ENCODE data around the gene CELF5. TPM values are rescaled to one million over a fixed set of nuclear protein-coding genes. Genes with fewer than 3 reads are reported as not detected.
"Not testable (repeated sequence)": the region's sequence is repeated elsewhere in the genome, so short reads cannot be mapped to it uniquely, and the experiment has no call there.

Gene CELF5
- total RNA-seq, 4 donors from 2014 or later: not detected

- no peaks in the 10 kb centered on the region for H3K9me3 ChIP-seq
These were observed 22.1 kb upstream of the CELF5 start for GRCh38 chr19:3202346-3202745.

GRCh38 chr19:3202895-3203294 is 21.6 kb upstream of the CELF5 start:
- H3K4me1 ChIP-seq; DNase-seq; H3K27me3 ChIP-seq; H3K9me3 ChIP-seq; intact Hi-C loops (cut with DNase I); H3K27ac ChIP-seq; H3K4me3 ChIP-seq: not testable (repeated sequence)
- WGBS, 2 donors: 90 to 92% methylated on average over 6 of the region's 7 CpGs
- H3K36me3 ChIP-seq: peaks cover 23 to 98% (median 28%) of the 10 kb centered on the region in 3 donors

More at GRCh38 chr19:3202346-3202745, 22.1 kb upstream of the CELF5 start:
- no peak overlapping the region for H3K4me3 ChIP-seq
- 84 to 89% methylated on average over 6 to 9 of the region's 12 CpGs for WGBS, 2 donors
- no peak for TF ChIP-seq POLR2A (IDR thresholded peaks at IDR 0.05)
- TF ChIP-seq CTCF (IDR thresholded peaks at IDR 0.05): no peak
- H3K27ac ChIP-seq: no peak overlapping the region
- peaks cover 23 to 98% (median 23%) of the 10 kb centered on the region in 3 donors for H3K36me3 ChIP-seq
- intact Hi-C loops (cut with DNase I): no loop called here
- no peaks in the 10 kb centered on the region for H3K4me1 ChIP-seq
- no peak for DNase-seq
- no peaks in the 10 kb centered on the region for H3K27me3 ChIP-seq

- Histone ChIP-seq H3K9me3 (no peaks in the 10 kb centered on the region), H3K27ac (no peak overlapping the region), H3K4me3 (no peak overlapping the region), H3K36me3 (peaks cover 23 to 98% (median 35%) of the 10 kb centered on the region in 3 donors), H3K27me3 (no peaks in the 10 kb centered on the region), H3K4me1 (no peaks in the 10 kb centered on the region)
- no peak for DNase-seq
- intact Hi-C loops (cut with DNase I): no loop called here
- no CpG with 5 or more reads among the region's 43 CpGs for WGBS, 2 donors
- TF ChIP-seq CTCF (IDR thresholded peaks at IDR 0.05): no peak
- no peak for TF ChIP-seq POLR2A (IDR thresholded peaks at IDR 0.05)
These were observed 20.4 kb upstream of the CELF5 start for GRCh38 chr19:3203805-3204645.

GRCh38 chr19:3204646-3205275 is 19.7 kb upstream of the CELF5 start:
- H3K27ac ChIP-seq: no peak overlapping the region
- DNase-seq: no peak
- TF ChIP-seq POLR2A (IDR thresholded peaks at IDR 0.05) (no peak), CTCF (IDR thresholded peaks at IDR 0.05) (no peak)
- no peaks in the 10 kb centered on the region for H3K4me1 ChIP-seq
- no peaks in the 10 kb centered on the region for H3K27me3 ChIP-seq
- no peaks in the 10 kb centered on the region for H3K9me3 ChIP-seq
- WGBS, 2 donors: 80 to 96% methylated on average over 1 to 5 of the region's 35 CpGs
- intact Hi-C loops (cut with DNase I): no loop called here
- H3K4me3 ChIP-seq: no peak overlapping the region
- H3K36me3 ChIP-seq: peaks cover 23 to 94% (median 35%) of the 10 kb centered on the region in 3 donors

- no peak for DNase-seq
- no peak overlapping the region for H3K4me3 ChIP-seq
- H3K27ac ChIP-seq: no peak overlapping the region
- no peaks in the 10 kb centered on the region for H3K4me1 ChIP-seq
- peaks cover 23 to 77% (median 35%) of the 10 kb centered on the region in 3 donors for H3K36me3 ChIP-seq
- H3K9me3 ChIP-seq: no peaks in the 10 kb centered on the region
- no peaks in the 10 kb centered on the region for H3K27me3 ChIP-seq
- WGBS, 2 donors: 91 to 93% methylated on average over 9 to 10 of the region's 28 CpGs
- TF ChIP-seq CTCF (IDR thresholded peaks at IDR 0.05): no peak
- TF ChIP-seq POLR2A (IDR thresholded peaks at IDR 0.05): no peak
- intact Hi-C loops (cut with DNase I): no loop called here
These were observed 18.1 kb upstream of the CELF5 start for GRCh38 chr19:3206216-3206953.

Measured in esophagus squamous epithelium (tissue), 5 donors.